Fibroblast of peridontal ligament (primary cell): ENCODE measurements around the gene XK.

Source experiments
- DNase-seq: peaks from one replicate; pipeline ENCODE4 v3.0.0-alpha.2; 2010; ENCODE audit errors: extremely low read depth

XK gene

DNA sequence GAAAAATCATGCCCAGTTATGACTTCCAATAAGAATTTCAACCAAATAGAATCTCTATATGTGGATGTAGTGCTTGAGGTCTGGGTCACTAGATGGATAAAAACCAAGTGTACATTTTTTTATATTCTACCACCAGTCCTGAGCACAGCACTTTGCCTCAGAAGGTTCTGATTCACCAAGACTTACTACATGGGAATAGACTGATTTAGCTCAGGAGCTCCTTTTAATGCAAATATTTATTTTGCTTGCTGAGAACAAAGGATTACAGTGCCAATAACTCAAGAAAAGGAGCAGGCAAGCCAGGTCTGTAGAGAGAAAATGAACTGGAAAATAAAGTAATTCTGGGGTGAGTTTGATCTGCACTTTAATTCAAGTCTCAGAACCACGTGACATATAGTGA lies 6.4 kb upstream of the XK start:
- DNase-seq = no peak

DNA sequence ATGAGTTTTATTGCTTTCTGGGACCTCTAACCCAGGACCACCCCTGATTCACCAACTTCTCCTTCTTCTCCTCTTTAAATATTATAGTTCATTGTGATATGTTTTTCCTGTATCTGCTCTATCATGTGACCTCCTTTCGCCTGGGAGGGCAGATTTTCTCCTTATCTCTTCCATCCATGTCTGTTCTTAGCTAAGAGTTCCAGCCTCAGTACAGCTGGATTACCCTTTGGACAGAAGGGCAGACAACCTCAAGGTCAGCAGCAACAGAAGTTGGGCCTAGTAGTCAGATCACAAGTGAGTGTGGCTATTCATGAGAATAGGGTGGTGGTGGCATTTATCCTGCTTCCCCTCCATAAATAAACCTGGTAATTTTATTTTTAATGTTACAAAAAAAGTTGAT lies 5.7 kb upstream of the XK start:
- no peak for DNase-seq

DNA sequence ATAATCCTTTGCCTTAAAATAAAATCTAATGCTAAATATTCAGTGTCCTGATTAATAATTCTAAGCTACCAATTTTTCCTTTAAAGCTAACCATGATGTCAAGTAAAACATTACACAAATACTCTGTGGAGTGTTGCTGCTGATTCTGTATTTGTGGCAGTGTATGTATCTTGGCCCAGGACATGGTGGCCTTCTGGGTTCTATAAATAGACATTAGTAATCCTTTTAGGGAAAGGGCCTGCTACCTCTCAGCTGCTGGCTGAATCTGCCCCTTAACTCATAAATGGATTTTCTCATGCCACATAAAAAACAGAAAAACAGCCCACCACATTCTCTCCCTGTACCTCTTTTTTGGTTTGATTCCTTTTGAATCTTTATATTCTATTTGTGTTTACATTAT lies 1.2 kb upstream of the XK start:
- DNase-seq = no peak

DNA sequence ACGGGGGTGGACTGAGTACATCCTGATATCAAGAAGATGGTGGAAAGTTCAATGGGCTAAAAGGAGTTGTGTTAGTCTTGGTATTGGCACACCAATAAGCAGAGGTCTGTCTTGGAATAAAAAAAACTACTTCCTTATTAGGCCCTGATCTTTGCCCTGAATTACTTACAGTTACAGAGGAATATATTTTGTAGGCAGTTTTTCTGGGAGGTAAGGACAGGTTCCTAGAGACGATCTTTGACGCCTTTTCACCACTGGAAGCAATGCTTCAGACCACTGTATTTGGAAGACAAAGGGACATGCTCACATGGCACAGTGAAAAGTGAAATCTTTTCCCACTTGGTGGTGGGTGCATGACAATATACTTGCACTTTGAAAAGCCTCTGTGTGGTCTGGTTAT lies 618 bp upstream of the XK start:
- no peak for DNase-seq

DNA sequence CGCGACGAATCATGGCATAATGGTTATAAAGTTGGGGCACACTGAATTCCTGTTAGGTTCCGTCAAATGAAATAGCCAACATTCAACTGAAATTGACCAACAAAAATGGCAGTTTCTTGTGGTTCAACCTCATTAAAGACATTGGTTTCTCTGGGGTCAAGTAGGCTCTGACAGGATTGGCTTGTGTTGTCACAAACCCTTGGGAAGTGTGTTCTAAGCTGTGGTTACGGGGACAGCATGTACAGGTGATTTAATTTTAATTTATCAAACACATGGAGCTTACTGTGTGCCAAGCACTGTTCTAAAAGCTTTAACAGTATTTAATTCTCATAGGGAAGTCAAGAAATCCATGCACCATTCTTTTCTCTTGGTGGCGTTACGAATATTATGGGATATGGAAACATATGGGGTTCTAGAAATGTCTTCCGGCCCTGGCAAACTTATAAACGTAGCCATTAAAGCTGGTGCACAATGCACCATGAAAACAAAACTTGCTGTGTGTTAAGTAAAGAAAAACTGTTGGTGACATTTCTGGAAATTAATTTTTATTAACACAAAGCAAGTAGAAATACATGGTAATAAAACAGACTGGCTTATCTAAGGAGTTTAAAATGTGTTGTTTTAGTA lies 891 bp downstream of the XK start:
- DNase-seq = no peak

DNA sequence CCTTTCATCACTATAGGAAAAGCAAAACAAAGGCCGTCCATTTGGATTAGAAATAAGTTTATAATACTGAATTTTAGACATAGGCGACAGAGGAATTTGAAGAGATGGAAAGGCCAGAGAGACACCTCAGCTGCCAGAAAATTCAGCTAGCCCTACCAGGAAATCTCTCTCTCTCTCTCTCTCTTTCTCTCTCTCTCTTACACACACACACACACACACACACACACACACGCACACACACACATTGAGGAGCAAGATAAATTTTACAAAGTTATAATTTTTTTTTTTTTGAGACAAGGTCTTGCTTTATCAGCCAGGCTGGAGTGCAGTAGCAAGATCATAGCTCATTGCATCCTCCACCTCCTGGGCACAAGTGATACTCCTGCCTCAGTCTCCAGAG lies 1.4 kb downstream of the XK start:
- no peak for DNase-seq

DNA sequence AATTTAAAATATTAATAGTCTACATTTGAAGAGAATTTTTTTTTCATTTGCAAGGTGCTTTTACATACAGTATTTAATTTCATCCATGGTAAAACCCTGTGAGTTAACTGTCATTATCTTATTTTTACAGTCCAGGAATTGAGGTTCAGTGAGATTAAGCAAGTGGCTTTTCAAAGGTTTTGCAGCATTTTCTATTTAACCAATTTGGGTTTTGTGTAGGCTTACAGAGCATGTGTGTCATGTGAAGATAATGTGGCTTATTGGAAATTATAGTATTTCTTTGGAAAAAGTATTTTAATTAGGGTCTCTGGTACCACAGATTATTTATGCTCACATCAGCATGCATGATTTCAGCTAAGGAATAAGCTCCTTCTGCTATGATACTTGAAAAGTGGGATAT lies 4.5 kb downstream of the XK start:
- no peak for DNase-seq

DNA sequence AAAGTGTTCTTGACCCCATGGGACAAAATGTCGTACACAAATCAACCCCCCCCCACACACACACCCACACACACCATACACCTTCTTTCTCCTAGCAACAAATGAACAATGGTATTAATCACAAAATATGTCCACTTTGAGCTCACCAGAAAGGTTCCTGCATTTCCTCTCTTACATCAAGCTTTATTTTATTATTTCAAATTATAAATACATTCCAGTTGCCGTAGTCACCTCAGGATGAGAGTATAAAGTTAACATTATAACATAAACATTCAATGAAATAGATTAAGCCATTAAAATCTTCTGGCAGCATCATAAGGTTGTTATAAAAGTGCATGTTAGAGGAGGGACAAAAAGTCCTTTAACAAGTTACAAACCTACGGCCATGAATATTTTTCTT lies 7.3 kb downstream of the XK start:
- no peak for DNase-seq

DNA sequence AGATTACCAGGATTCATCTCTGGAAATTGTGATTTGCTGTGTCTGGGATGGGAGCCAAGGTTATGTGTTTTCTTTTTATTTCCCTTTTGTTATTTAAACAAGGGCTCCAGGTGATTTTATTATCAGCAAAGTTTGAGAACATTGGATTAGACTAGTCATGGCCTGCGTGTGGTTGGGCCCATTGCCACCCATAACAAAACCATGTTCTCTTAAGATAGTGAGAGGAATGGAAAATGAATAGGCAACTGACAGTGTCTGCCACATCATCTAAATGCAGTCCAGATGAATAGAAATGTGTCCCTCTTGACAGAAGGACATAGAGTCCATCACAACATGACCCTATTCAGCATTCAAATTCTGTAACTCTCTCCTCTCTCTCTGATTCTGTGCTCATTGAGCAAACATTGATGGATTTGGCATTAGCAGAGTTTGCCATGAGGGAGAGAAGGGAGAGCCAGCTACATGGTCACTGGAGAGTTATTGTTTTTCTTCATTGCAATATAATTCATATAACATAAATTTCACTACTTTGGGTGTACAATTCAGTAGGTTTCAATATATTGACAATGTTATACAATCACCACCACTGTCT lies 11.7 kb downstream of the XK start:
- no peak for DNase-seq

DNA sequence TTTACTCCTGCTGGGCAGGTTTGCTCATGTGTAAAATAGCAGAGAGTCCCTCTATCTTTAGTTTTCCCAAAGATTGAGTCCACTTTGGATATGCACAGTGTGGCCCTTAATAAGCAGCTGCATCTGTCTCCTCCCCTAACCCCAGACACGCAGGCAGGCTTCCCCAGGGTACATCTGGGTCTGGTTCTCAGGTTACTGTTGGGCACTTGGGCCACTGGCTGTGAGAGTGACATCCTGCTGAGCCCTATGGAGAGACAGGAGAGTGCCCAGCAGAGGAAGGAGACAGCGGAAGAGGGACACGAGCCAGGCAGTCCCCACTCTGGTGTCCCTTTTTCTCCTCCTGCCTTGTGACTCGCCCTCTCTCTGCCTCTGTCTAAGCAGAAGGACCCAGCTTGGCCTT lies 16.0 kb downstream of the XK start:
- no peak for DNase-seq

DNA sequence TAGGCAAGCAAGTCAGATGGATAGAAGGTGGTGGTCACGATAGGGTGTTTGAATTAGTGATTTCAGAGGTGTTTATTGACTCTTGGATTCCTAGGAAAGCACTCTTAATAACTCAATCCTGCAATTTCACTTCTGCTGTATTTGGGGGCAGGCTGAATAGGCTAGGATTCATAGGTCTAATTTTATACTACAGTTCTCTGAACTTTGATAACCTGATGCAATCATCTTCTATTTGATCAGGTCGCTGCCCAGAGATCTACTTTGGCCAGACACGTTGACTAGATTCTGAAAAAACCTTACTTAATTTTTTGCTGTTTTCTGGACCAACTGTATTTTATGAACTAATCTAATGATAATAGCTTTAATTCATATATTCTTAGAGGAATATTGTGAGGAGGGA lies 26.4 kb downstream of the XK start:
- DNase-seq = no peak

DNA sequence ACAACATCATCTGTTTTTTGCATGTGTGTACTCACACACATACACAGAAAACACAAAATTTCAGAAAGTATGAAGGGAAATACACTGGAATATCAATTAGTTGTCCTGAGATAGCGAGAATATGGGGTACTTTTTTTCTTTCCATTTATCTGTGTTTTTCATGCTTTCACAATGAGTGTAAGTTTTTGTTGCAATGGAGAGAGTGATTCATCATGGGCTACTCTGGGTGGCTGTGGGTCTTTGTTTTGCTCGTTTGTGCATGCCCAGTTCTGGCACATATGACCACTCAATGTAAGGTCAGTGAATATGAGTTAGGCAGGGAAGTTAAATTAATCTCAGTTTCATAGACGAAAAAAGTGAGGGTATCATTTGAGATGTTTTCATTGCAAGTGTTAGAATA lies 26.9 kb downstream of the XK start:
- DNase-seq = no peak

DNA sequence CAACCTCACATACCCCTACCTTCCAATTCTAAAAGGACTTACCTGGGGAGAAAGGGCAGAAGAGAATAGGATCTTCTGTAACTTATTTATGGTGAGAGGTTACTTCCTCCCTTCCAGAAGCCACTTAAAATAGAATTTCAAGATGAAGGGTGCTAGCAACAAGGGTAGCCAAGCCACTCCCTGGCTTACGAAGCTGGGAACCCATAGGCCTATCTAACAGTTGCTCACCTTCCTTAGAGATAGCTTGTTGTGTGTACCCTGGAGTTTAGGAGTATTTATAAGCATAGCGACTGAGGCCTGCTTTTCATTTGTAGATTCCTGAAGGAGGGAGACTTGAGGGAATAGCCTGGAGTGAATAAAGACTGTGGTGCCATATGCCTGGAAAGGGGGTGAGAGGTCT lies 28.9 kb downstream of the XK start:
- DNase-seq = no peak

DNA sequence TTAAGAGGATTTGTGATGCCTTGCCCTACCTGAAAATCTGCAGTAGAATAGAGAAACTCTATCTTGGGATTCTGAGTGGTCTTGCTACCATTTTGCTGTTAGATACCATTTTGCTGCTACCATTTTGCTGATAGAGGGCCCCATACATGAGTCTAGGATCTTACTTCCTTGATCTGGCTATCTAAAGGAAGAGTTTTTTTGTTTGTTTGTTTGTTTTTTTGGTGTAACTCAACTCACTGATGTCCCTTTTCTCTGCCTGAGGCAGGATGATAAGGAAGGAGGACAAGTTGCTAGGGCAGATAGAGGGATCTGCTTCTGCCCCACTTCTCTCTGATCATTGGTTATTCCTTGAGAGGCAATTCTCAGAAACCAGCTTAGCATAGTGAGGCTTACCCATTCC lies 31.0 kb downstream of the XK start:
- DNase-seq = no peak

DNA sequence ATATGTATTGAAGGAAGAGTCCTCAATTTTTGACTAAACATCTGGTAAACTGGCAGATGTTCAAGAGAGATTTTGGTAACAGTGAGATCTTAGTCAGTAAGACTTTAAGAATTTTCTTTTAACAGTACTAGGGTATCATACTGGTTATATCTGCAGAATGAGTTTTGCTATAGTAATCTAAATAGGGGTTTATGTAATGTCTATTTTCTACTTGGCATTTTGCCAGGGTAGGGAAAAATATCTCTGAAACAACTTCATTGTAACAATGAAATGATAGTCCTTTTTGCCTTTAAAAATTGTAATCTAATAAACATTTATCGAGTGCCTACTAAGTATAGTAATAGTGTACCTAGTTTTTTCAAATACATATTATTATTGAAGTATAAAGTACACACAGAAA lies 32.1 kb downstream of the XK start:
- no peak for DNase-seq

DNA sequence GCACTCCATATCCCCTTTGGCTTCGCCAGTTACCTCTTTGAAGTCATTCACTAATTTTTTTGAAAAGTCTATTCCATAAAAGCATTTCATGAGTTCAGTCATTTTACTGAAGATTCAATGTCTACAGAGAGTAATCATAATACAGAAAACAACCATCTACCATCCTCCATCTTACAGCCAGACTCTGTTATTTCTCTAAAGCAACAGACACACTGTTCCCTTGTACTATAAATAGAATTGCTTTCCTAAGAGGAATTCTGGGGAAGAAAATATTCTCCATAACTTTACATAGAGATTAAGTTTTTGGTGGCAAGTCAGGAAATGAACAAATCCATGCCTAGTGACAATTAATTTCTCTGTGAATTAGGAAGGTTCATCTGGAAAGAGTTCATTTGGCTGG lies 37.0 kb downstream of the XK start:
- no peak for DNase-seq

DNA sequence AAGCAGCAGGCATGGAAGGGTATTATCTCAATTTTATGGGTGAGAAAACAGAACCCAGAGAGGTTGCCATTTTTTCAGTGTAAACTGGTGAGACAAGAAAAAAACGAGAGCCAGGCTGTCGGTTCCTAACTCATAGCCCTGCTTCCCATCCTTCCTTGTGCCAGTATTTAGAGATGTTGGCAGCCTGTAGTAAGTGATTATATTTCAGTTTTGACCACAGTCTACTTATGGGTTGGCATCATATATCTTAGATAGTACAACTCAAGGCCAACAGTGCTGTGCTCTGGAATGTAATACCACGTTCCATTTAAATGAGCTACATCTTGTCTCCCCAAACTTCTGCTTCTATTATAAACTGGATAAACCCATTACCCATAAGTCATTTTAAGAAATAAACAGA lies 40.8 kb downstream of the XK start:
- peak; percentile 43 for DNase-seq

DNA sequence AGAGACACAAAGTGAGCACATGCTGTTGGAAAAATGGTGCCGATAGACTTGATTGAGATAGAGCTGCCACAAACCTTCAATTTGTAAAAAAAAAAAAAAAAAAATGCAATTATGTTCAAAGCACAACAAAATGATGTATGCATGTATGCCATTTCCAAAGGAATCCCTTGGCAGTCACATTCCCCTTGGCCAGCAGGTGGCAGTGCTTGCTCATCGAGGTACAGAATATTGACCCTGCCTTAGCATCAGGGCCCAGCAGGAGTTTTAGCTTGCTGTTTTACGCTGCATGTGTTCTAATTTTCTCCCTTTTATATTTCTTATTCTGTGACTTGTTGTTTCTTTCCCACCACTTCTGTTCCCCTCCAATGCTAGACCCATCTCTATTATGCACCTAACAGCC lies 59.8 kb downstream of the XK start:
- DNase-seq = peak; percentile 71

DNA sequence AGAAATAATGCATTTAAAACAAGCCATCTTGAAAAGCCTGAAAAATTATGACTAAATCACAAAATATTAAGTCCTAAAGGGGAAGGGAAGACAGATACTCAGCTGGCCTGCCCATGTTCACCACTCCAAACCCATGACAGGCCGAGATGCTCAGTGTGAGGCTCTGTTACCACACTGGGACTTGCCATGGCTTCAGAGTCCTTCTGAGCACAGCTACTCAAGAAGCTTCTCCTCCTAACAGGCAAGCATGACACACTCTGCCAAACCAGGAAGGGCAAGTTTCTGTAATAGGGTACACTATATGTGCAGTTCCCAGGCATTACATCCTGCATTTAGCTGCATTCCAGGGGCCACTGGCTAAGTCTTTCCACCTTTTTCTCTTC lies 60.2 kb downstream of the XK start:
- DNase-seq = peak; percentile 0

DNA sequence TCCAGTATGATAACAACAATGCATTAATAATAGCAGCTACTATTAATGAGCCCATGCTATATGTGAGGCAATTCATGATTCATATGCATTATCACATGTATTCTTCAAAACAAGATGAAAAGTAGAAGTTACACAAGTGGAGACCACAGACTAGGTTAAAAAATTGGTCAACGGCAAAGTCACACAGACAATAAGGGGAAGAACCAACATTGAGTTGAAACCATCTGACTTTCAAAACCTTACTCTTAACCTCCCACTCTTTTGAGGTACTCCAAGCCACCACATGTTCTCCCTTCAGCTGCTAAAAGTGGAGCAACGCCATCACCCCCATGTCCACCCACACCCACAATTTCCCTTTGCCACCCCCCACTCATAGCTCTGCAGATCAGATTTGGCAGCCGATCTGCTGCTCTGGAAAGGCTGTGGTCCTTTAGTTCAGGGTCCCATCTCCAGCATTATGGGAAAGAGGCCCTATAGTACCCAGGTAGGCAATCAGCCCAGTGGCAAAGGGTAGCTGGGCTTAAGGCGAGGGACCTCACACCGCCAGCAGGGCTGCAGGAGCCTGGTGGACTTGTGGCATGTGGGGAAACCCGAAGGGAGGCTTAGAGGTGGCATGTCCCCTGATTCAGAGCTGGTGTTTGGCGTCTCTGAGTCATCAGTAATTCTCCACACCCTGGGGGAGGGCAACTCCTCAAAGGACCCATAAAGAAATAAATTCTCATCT lies 60.8 kb downstream of the XK start:
- no peak for DNase-seq

DNA sequence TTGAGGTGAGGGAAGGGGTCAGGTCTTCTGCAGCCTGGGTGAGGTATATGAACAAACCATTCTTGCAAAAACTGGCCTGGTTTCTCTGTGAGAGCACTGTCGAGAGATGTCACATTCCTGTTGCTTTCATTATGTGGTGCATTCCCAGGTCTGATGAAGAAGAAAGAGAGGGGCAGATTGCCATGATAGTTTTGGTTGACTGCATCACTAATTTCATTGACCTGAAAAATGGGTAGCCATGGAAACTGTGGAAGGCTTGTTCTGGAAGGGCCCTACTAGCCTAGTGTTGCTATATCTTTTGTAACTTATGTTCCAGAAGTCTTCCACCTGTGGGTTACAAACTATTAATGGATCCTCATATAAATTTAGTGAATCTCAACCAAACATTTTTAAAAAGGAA lies 61.4 kb downstream of the XK start:
- no peak for DNase-seq

DNA sequence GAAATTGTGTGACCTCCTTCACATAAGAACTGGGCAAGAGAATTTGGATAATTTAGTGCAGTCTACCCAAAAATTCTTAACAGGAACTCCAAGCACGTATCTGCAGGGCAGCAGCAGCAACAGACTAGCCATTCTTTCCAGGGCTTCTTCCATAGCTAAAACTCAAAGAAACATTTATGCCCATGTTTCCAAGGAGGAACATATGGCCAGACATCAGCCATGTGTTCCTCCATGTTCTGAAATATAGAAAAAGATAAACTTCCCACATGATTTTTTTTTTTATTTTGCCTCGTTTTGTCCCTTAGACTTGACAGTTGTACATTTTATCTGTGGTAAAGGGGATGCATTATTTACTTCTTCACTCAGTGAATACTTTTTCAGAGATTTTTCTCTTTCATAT lies 66.7 kb downstream of the XK start:
- no peak for DNase-seq

DNA sequence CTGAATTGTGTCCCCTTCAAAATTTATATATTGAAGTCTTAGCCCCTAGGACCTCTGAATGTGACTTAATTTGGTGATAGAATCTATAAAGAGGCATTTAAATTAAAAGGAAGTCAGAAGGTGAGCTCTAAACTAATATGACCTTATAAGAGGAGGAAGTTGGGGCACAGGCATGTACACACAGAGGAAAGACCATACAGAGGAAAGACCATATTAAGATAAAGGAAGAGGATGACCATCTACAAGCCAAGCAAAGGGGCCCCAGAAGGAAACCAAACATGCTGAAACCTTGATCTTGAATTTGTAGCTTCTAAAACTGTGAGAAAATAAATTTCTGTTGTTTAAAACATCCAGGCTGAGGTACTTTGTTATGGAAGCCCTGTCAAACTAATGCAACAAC lies 67.3 kb downstream of the XK start:
- DNase-seq = no peak

DNA sequence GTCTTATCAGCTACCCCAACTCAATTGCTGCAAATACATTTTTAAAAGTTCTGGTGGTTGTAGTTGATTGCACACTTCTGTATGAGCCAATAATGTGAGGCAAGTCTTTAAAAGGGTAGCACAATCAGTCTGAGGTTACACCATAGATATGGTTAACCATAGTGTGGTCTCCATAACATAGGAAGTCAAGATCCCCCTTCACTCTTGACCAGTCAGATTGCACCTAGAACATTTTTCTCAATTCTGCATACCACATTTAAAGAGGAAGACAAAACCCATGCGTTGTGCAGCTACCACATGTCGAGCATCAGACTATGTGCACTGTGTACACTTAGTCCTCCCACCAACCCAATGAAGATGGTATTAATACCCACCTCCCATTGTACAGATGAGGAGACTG lies 67.8 kb downstream of the XK start:
- no peak for DNase-seq
